GM18498 (cell line): ENCODE measurements around the gene SGPL1.

ENCODE experiments used
- ATAC-seq: cut with Tn5 transposase; IDR thresholded peaks from one replicate; pipeline ENCODE4 v1.9.1; 2021; ENCODE audit warnings: mild to moderate bottlenecking, moderate library complexity; ENCODE audit not compliant: unreplicated experiment

The SGPL1 gene

DNA sequence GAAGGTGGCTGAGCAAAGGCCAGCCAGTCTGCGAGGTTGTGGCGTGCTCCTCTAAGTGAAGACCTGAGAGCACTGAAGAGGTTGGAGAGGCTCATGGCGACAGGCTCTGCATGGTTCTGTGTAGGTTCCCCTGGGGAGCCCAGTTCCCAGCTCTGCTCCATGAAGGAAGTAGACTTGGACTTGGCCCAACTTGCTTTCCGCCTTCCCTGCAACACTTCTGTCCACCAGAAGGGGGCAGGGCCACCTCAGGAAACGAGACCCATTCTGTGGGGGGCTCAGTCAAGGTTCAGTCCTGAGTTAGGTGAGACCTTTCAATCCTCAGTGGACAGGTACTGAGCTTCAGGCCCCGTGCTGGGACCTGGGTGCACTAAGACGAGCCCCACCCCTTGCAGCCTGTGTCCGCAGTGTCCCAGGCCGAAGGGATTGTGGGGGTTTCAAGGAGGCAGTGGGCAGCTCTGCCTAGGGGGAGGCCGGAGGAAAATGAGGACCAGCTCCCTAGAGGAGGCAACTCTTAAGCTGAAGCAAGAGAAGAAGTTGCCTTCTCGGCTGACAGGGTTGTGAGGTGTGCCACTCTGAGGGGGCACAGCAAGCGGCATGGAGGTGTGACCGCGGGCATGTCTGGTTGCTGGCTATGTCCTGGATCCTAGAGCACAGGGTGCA is 87.6 kb downstream of the SGPL1 start:
- ATAC-seq = no peak

DNA sequence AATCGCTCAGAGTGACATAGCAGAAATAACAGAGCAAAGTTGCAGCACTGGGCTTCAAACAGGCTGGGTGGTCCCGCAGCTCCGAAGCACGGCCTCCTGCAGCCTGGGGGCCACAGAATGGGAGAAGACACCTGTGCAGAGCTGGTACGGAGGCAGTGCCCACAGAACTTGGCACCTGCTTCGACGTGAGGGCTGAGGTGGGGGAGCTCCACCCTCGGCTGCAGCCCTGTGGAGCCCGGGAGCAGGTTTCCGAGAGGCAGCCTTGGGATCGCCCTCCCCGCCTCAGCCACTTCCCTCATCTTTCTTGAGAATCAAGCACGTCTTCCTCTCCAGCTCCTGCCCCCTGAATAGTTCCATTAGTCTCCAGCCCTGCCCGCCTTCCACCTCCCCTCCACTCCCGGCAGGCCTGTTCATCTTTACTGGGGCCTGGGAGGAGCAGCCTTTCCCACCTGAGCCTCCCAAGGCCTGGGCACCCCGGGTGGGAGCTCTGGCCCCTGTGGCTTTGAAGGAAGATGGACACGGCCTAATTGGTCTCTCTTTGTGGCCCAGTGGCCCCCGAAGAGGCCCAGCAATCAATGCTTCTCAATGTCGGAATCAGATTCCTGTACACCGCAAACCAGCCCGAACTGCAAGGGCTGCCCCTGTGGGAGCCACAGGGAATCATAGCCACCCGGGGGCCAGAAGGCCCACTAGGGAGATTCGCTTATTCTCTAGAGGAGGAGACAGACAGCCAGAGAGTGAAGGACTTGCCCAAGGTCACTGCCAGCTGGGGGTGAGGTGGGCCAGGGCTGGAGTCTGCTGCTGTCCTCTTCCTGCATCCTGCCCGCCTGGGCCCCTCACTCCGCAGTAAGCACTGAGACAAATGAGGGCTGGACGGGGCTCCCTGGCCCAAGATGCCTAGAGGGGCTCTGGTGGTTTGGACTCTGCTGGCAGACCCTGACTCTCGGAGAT is 89.6 kb downstream of the SGPL1 start:
- ATAC-seq = no peak

DNA sequence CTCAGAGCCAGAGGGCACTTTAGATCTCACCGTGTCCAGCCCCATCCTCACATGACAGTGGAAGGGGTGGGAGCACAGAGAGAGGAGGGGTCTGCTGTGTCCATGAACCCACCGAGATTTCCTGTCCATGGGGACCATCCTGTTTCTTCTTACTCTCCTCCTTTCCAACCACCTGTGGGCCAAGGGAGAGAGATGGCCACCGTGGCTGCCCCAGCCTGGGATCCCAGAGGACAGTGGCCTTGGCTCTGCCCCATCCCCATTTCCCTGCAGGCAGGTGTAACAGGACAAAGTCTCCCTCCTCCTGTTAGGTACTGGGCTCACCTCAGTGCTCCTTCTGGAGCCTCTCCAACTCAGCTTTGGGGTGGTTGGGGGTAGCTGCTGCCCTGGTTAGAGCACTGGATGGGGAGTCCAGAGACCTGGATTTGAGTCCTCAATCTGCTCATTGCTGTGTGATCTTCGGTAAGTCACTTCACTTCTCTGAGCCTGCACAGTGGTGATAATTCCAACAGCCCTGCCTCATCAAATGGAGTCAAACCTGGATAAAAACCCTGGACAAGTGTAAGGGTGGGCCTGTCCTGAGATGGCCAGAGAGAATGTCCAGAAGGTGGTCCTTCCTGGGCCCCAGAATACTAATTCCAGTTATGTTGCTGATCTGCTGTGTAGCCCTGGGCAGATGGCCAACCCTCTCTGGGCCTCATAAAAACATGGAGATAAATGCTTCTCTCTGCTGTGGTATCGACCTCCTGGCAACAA is 90.5 kb downstream of the SGPL1 start:
- ATAC-seq = no peak

DNA sequence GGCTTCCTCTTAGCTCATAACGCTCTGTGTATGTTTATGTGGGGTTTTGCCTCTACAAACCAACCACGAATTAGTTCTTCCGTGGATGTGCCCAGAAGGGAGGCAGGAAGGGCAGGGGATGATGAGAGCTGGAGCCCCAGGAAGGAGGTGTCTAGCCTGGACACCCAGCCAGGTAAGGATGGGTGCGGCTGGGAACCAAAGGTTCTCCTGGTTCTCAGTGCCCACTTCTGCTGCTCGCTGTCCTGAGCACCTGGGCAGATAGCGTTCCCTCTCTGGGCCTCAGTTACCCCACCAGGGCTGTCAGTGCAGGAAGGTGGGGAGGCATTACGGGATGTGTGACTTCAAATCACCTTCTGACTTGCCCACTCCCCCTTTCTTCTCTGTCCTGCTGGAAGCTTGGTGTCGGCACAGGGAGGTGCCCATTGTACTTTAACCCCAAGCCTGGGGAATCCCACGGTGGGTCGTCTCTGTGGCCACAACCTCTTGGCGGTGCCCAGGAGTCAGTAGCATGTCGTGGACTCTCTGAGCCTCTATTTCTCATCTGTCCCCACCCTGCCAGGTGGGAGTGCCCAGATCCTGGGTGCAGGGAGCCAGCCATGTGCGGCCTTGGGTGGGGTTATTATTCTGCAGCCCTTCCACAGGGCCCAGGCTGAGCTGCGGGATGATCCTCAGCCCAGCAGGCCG is 91.3 kb downstream of the SGPL1 start:
- no peak for ATAC-seq

DNA sequence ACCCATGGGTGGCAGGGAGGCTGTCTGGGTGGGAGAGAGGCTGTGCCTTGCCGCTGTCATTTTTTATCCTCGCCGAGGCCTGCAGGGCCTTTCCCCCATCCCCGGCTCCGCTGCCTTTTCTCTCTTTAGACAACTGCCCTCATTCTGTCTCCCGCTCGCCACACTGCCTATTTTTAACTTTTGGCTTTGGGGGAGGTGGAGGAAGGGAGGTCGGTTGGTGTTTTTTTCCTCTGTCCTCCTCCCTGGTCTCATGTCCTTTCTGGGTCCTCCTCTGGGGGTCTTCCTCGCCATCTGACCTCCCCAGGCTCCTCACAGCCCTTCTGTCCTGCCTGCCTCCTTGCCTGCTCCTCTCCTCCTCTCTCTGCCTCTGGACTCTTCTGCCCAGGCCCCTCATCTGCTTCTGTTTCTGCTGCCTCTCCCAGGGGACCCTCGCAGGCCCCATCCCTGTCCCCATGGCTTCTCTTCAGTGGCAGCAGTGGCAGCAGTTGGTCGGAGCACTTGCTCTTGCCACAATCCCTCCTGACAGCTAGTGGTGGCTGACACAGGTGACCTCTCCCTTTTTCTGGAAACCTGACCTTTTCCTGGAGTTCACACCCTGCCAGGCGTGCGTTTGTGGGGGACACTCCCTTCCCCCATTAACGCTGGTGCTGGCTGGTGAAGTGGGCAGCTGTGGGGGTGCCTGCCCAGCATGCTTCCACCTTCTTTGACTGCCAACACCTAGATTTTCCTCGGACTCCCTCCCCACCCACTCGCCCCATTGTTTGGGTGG is 92.1 kb downstream of the SGPL1 start:
- ATAC-seq = no peak

DNA sequence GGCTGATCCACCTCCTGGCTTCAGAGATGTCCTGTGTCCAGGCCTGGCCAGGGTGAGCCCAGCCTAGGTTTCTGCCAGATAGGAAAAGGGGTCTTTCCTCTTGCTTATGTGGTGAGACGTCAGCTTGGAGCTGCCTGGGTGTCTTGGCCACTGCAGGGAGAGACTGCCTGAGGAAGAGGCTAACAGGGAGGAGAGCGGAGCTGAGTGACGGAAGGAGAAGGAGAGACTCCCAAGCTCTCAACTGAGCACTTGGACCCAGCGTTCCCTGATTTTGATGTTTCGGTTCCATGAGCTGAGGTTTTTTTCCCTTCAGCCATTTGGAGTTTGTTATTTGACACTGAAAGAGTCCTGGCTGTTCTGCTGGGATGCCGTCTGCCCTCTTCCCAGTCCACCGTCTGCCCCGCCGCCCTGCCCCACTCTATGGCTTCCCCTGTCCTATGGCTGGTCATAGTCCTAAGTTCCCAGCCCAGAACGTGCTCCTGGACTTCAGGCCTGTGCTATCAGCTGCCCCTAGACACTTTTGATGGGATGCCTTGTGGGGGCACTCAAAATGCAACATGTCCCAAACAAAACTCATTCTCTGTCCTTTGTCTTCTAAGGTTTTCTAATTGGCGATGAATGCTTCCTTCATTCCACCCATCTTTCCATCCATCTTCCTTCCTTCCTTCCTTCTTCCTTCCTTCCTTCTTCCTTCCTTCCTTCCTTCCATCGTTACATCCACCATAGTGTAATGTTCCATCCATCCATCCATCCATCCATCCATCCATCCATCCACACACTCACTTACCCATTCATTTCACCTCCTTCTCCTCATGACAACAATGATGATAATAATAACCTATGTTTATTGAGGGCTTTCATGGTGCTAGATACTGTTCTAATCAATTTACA is 92.9 kb downstream of the SGPL1 start:
- ATAC-seq = no peak

DNA sequence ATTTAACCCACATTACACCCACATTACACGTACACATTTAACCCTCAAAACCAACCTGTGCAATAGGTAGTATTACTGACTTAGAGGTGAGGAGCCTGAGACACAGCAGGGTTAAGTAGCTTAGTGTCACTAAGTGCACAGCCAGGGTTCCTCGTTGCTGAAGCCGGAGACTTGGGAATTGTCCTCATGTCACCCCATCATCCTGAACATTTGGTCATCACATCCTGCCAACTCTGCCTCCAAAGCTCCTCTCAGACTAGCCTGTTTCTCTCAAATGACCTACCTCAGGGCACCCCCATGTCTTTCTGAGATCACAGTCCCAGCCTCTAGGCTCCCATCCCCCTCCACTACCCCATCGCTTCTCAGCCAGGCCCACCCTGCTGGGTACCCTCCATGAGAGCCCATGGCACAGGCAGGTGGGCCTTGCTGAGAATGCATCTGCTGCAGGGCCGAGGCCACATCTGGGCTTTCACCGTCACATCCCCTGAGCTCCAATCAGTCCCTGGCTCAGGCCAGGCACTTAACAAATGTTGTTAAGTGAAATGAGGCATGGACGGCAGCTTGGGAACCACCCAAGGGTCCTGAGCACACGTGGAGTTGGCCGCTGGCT is 93.7 kb downstream of the SGPL1 start:
- no peak for ATAC-seq

DNA sequence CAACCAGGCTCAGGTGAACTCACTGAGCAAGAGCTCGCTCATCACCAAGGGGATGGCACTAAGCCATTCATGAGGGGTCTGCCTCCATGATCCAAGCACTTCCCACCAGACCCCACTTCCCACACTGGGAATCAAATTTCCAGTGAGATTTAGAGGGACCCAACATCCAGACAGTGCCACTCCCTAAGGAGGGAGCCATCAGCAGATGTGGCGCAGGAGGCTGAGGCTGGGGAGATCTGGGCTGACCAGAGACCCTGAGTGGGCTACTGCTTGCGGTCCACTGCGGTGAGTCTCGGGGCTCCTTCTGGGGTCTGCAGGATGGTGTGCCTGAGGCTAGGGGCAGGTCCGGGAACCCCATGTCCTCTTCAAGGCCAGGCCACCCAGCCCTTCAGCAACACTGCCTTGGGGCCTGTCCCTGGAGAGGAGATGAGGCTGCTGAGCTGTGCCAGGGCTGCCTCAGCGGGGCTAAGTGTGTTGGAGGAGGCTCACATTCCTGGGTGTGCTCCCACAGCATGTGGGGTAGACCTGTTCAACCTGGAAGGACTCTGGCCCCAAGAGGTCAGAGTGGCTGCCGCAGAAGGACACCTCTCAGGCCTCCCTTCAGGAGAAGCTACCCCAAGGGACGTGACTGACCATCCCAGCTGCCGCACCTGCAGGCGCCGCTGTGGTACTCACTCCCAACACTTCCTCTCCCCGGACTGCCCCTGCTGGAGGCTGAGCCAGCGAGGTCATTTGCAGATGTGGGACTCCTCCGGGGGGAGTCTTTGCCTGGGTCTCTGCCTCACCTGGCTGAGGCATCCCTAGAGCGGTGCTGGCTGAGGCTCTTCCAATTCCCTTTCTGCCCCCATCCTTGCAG is 95.0 kb downstream of the SGPL1 start:
- ATAC-seq = no peak

DNA sequence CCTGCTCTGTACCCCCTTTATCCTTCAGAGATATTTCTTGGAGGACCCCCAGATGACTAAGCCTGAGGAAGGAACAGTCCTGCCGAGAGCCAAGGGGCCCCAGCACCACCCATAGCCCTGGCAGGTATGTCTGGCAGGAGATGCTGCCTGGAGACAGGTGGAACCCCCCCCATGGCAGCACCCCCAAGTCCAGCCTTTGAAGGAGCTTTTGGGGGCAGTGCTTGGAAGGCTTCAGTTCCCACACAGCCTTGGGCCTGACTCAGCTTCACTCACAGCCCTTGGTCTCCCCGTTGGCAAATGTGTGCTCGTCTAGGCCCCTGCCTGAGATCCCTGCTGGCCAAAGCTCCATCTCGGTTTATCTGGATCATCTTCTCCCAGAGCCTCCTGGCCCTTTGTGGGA is 95.6 kb downstream of the SGPL1 start:
- no peak for ATAC-seq

DNA sequence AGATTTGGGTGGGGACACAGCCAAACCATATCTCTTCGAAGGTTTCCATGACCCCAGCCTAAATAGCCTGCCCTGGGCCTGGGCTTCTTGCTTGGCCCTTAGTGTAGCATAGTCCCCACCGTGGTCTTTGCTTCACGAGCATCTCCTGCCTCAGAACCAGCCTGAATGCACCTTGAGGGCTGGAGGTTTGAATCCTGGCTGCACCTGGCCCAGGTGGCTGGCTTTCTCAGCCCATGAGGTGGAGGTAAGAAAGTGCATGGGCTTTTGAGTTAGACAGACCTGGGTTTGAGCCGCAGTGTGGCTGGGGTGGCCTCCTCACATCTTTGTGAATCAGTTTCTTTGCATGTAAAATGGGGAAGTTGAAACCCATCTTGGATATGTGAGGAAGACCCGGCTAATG is 96.8 kb downstream of the SGPL1 start:
- no peak for ATAC-seq

DNA sequence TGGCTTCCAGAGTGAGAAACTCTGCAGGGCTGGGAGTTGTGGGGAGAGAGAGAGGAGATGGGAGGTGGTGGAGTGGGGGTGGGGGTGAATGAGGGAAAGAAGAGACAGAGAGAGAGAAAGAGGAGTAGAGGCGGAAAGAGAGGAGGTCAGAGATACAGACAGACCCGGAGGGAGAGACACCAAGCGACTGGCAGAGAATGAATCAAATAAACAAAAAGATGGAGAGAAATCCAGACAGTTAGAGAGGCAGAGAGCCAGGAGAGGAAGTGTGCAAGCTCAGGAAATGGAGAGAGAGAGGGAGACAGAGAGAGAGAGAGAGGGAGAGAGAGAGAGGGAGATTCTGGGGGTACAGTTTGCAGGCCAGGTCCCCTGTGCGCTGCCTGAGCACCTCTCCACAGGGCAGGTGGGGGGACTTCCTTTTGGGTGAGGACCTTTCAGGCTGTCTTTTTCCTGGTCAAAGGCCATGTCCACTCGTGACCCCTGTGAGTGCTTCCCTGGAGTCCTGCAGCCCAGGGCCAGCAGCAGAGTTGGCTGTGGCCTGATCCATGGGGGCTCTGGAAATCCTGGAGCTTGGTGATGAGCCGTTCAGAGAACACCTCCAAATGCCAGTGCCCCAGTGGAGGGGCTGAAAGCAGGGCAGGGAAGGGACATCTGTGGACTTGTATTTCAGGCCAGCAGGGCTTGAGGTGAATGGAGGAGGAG is 97.6 kb downstream of the SGPL1 start:
- no peak for ATAC-seq

DNA sequence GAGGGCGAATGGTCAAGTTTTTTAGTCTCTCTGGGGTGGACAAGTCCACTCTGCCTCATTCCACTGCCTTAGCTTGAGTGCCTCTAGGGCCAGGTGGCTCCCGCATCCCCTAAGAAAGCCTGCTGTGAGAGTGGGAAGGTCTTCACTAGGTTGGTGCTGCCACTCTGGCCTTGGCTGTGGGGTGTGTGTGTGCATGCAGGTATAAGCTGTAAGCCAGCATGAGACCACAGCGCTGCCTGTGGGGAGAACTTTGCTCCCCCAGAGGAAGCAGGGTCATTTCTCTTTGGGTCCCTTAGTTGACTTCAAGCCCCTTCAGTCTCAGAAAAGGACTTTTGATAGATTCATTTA is 98.1 kb downstream of the SGPL1 start:
- no peak for ATAC-seq

DNA sequence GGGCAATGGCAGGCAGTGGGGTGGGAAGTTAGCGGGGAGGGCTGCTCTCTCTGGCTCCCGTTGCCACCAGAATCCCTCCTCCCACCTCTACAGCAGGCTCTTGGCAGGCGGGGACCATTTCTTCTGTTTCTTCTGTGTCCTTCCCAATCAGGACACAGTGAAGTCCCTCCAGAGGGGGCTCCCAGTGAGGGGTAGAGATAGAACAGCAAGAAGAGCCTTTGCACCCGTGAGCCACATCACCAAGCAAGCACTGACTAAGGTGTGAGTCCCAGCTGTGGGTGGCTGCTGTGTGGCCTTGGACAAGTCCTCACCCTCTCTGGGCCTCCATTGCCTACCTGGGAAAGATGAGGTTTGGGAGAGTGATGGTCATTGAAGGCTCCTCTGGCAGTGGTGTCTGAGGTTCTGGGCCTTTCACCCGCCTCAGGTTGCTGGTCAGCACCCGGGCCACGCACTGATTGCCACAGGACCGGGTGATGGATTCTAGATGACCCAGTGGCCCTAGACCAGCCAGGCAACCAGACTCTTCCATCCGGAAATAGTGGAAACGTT is 98.6 kb downstream of the SGPL1 start:
- ATAC-seq = no peak

DNA sequence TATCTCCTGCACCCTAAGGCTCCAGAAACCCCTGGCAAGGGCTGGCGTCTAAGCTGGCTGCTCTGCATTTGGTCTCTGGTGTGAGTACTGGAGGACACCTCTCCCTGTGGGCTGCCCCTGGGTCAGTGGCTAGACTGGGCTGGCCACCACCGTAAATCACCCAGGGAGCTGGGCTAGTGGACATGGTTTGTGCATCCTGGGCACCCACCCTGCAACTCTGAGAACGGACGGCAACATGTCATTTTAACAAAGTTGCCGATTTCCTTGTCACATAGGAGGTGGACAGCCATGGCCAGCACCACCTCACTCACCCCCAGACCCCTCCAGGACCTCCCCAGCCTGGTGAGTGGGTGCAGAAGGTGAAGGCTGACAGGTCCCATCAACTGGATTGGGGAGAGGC is 99.5 kb downstream of the SGPL1 start:
- ATAC-seq = no peak

DNA sequence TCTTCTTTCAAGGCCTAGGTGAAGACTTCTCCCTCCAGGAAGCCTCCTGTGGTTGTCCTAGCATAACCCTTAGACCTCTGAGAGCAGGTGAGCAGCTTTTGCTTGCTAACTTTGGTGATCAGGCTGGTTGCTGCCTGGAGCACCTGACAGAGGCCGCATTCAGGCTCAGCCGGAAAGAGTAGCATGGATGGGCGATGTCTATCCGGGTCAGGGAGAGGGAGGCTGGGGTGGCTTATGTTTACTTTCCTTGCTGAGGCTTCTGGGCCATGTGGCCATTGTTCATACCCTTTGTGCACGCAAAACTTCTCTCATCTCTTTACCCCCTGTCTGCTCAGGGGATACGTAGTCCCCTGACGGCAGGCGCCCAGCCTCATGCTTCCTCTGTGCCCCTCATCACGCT is 100.1 kb downstream of the SGPL1 start:
- no peak for ATAC-seq

DNA sequence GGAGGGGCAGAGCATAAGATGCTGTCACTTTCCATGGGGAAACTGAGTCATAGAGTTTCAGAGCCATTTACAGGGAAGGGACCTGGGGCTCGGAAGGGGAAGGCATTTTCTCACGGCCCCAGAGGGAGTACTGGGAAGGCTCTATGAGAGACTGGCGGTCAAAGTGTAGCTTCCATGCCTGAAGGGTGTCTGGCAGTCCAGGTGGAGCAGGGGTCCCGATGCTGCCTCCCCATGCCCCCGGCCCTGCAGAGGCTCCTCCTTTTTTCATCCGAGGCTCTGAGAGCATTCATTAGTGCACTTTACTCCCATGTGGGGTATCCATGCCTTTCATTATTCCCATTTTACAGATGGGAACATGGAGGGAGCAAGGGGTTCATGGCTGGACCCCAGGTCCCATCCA is 100.5 kb downstream of the SGPL1 start:
- no peak for ATAC-seq

DNA sequence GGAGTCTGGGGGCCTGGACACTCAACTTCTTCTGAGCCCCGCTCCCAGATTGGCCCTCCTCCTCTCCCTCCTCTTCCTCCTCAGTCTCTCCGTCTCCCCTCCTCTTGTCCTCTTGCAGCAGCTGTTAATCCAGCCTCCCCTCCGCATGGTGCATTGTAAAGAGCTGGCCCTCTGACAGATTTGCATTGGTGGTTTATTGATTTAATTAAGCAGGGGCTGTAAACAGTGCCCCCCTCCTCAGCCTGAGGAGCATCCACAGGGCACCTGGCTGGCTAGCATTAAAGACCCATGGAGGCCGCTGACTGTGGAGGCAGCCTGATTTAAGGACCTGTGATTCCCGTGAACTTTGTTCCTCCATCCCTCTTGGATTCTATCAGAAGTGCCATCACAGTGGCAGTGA is 101.5 kb downstream of the SGPL1 start:
- ATAC-seq = no peak
